Mucosa of rectum (tissue), 2 donors: ENCODE measurements around the gene RPUSD3.

Experiments
- H3K27ac ChIP-seq, 2 donors: one replicate each; pipeline ENCODE4 v1.7.0; 2013; ENCODE audit warnings: inconsistent platforms in 2 of 2, low read depth in 2 of 2, low read length in 2 of 2
- H3K27me3 ChIP-seq, 2 donors: one replicate each; pipeline ENCODE4 v1.7.0; 2013; ENCODE audit warnings: low read length in 2 of 2; ENCODE audit not compliant: control insufficient read depth in 2 of 2, insufficient read depth in 2 of 2
- H3K36me3 ChIP-seq, 2 donors: one replicate each; pipeline ENCODE4 v1.7.0; 2013; ENCODE audit warnings: low read length in 2 of 2; ENCODE audit not compliant: control insufficient read depth in 2 of 2, insufficient read depth in 2 of 2
- H3K4me1 ChIP-seq, 2 donors: one replicate each; pipeline ENCODE4 v1.7.0; 2013; ENCODE audit warnings: low read length in 2 of 2, mild to moderate bottlenecking in 1 of 2; ENCODE audit not compliant: control insufficient read depth in 2 of 2, insufficient read depth in 2 of 2
- H3K4me3 ChIP-seq, 2 donors: one replicate each; pipeline ENCODE4 v1.7.0; 2013; ENCODE audit warnings: low read length in 2 of 2
- H3K9ac ChIP-seq, 2 donors: one replicate each; pipeline ENCODE4 v1.7.0; 2013; ENCODE audit warnings: low read length in 2 of 2, low read depth in 1 of 2, mild to moderate bottlenecking in 1 of 2
- H3K9me3 ChIP-seq, 2 donors: one replicate each; pipeline ENCODE4 v1.7.0; 2013; ENCODE audit warnings: low read length in 2 of 2; ENCODE audit not compliant: control insufficient read depth in 2 of 2
- donor health status: healthy.
- donor health status: Normal muscosa, but diverticular disease.

The RPUSD3 gene

GRCh38 chr3:9807981-9808344 lies 35.8 kb downstream of the RPUSD3 start:
- Histone ChIP-seq H3K27ac (no peak overlapping the region), H3K4me3 (no peak overlapping the region), H3K9ac (no peak overlapping the region), H3K36me3 (peaks cover 40 to 43% of the 10 kb centered on the region in 2 donors), H3K4me1 (peaks cover 16 to 22% of the 10 kb centered on the region in 2 donors), H3K9me3 (no peaks in the 10 kb centered on the region), H3K27me3 (no peaks in the 10 kb centered on the region)

DNA sequence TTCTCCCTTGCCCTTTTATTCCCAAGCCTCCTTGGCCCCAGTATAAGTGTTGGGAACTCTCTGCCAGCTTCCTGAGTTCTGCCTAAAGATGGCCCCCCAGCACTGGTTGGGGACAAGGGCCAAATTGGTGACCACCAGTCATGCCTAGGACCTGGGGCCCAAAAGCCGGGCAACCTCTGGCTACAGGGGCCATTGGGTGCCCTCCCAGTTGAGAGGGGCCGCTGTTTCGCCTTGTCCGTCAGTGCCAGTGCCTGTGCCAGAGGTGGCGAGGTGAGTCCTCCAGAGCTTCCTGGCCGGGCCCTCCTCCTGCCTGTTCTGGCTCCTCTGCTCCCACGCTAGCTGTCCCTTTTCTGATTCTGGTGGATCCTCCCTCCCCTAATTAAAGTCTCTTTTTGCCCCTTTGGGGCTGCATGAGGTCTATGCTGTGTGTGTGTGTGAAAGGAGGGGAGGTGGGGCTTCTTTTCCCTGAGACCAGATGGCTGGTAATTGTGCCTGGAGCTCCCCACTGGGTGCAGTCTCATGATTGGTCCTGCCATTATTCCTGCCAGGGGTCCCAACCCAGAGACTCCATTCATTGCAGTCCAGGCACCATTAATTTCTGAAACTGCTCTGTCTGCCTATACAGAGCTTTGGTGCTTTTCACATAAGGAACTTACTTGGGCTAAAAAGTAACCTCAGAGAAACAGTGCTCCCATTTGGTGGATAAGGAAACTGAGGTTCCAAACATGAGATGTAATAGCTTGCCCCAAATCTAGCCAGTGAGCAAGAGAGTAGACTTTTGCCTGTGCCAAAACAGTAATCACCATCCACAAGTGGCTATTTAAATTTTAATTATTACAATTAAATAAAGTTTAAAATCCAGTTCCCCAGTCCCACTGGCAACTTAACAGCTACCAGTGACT lies 36.9 kb downstream of the RPUSD3 start:
- Histone ChIP-seq H3K27ac (no peak overlapping the region), H3K36me3 (peaks cover 38 to 42% of the 10 kb centered on the region in 2 donors), H3K9me3 (no peaks in the 10 kb centered on the region), H3K4me1 (peaks cover 16 to 22% of the 10 kb centered on the region in 2 donors), H3K27me3 (no peaks in the 10 kb centered on the region), H3K9ac (no peak overlapping the region), H3K4me3 (no peak overlapping the region)

- Histone ChIP-seq H3K36me3 (peaks cover 44 to 49% of the 10 kb centered on the region in 2 donors), H3K27me3 (no peaks in the 10 kb centered on the region), H3K4me3 (no peak overlapping the region), H3K27ac (no peak overlapping the region), H3K4me1 (peaks cover 16 to 22% of the 10 kb centered on the region in 2 donors), H3K9me3 (no peaks in the 10 kb centered on the region), H3K9ac (no peak overlapping the region)
These were observed 37.7 kb downstream of the RPUSD3 start for GRCh38 chr3:9806137-9806536.

DNA sequence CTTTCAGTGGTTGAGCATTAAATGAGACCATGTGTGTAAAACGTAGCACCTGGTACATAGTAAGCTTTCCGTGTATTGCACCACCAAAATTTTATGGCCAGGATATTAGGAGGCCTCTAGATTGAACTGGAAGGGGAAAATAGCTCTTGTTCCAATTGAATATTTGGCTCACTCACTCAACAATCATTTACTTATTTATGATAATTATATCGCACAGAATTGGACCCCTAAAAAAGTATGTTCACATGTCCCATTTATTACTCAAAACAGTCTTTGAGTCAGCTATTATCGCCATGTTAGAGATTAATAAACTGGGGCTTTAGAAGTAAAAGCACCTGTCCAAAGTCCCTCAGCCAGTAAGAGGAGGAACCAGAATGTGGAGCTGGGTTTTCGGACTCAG lies 38.8 kb downstream of the RPUSD3 start:
- Histone ChIP-seq H3K36me3 (peaks cover 55 to 57% of the 10 kb centered on the region in 2 donors), H3K9me3 (no peaks in the 10 kb centered on the region), H3K9ac (no peak overlapping the region), H3K27me3 (no peaks in the 10 kb centered on the region), H3K27ac (no peak overlapping the region), H3K4me1 (peaks cover 13 to 14% of the 10 kb centered on the region in 2 donors), H3K4me3 (no peak overlapping the region)

GRCh38 chr3:9803494-9803893 lies 40.3 kb downstream of the RPUSD3 start:
- Histone ChIP-seq H3K36me3 (peaks cover 68 to 70% of the 10 kb centered on the region in 2 donors), H3K27me3 (no peaks in the 10 kb centered on the region), H3K4me3 (no peak overlapping the region), H3K4me1 (peaks cover 3% of the 10 kb centered on the region in 2 donors), H3K27ac (no peak overlapping the region), H3K9me3 (no peaks in the 10 kb centered on the region), H3K9ac (no peak overlapping the region)

DNA sequence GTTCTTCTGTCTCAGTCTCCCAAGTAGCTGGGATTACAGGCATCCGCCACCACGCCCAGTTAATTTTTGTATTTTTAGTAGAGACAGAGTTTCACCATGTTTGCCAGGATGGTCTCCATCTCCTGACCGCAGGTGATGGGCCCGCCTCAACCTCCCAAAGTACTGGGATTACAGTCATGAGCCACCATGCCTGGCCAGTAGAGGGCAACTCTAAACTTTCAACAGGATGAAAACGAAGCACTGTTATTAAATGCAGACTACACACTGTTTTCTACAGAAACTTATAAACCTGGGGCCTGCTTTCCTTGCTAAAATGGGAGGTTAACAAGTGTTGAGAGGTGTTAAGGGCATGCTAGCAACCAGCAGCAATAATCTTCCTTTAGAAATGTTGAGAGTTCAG lies 43.3 kb downstream of the RPUSD3 start:
- Histone ChIP-seq H3K9me3 (no peaks in the 10 kb centered on the region), H3K36me3 (peaks cover 67 to 72% of the 10 kb centered on the region in 2 donors), H3K27me3 (no peaks in the 10 kb centered on the region), H3K4me3 (no peak overlapping the region), H3K27ac (no peak overlapping the region), H3K9ac (no peak overlapping the region), H3K4me1 (no peaks in the 10 kb centered on the region)

GRCh38 chr3:9797196-9797945 lies 46.4 kb downstream of the RPUSD3 start:
- Histone ChIP-seq H3K9me3 (no peaks in the 10 kb centered on the region), H3K27ac (no peak overlapping the region), H3K4me3 (no peak overlapping the region), H3K9ac (no peak overlapping the region), H3K36me3 (peaks cover 46 to 50% of the 10 kb centered on the region in 2 donors), H3K27me3 (no peaks in the 10 kb centered on the region), H3K4me1 (peaks cover 12 to 13% of the 10 kb centered on the region in 2 donors)

- Histone ChIP-seq H3K4me3 (no peak overlapping the region), H3K9ac (no peak overlapping the region), H3K27ac (no peak overlapping the region), H3K4me1 (peaks cover 17 to 20% of the 10 kb centered on the region in 2 donors), H3K9me3 (no peaks in the 10 kb centered on the region), H3K36me3 (peaks cover 36 to 43% of the 10 kb centered on the region in 2 donors), H3K27me3 (no peaks in the 10 kb centered on the region)
These were observed 48.6 kb downstream of the RPUSD3 start for GRCh38 chr3:9795207-9795606.

DNA sequence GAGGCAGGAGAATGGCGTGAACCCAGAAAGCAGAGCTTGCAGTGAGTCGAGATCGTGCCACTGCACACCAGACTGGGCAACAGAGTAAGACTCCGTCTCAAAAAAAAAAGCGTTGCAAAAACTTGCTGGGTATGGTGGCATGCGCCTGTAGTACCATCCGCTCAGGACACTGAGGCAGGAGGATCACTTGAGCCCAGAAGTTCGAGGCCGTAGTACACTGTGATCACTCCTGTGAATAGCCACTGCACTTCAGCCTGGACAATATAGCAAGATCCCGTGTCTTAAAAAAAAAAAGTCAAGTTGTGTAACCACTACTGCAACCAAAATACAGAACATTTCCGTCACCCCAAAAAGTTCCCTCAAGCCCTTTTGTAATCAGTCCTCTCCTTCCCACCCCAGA lies 49.4 kb downstream of the RPUSD3 start:
- H3K27ac ChIP-seq = no peak overlapping the region
- peaks cover 17 to 20% of the 10 kb centered on the region in 2 donors for H3K4me1 ChIP-seq
- H3K9ac ChIP-seq = no peak overlapping the region
- H3K9me3 ChIP-seq = no peaks in the 10 kb centered on the region
- no peak overlapping the region for H3K4me3 ChIP-seq
- peaks cover 34 to 43% of the 10 kb centered on the region in 2 donors for H3K36me3 ChIP-seq
- H3K27me3 ChIP-seq = no peaks in the 10 kb centered on the region

DNA sequence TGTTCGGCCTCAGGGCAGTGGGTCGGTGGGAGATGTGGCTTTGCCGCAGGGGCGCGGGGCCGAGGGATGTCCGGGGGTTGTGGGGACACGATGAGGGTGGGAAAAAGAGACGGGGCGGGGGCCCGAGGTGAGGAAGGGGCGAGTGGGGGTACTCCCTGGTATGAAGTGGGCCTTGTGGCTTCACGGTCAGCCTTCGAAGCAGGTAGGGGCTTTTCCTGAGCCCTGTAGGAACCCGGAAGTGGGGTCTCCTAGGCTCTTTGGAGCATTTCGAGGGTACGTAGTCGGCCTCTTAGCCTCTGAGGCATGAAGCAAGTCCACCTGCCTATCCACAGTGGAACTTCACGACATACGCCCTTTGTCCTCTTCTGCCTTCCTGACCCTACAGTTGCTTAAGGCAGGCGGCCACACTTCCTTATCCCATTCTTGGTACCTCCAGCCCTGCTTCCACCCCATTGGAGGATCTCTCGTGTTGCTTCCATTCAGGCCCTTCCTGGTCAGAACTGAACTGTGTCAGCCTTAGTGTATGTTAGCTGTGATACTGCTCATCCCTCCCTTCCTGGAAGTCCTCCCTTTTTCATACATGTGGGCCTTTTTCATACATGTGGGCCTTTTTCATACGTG lies 50.5 kb downstream of the RPUSD3 start:
- Histone ChIP-seq H3K36me3 (peaks cover 29 to 38% of the 10 kb centered on the region in 2 donors), H3K9ac (peak overlapping the region; percentile 95 to 99), H3K4me1 (peaks cover 17 to 20% of the 10 kb centered on the region in 2 donors), H3K27ac (peak overlapping the region; percentile 95 to 96), H3K27me3 (no peaks in the 10 kb centered on the region), H3K4me3 (peak overlapping the region; percentile 95 to 98), H3K9me3 (no peaks in the 10 kb centered on the region)
